Gastroesophageal sphincter (tissue), 4 donors: Measurements from ENCODE around the gene ITPKA. TPM values are rescaled to one million over a fixed set of nuclear protein-coding genes. Genes with fewer than 3 reads are reported as not detected.
A peak's percentile ranks its signal among the peaks of the same experiment; 100 is the strongest.

ENCODE experiments used
- ATAC-seq: fragments of 150-250 bp; one replicate; pipeline ENCODE4 v1.9.1; 2016; ENCODE audit warnings: mild to moderate bottlenecking, moderate library complexity
- H3K27ac ChIP-seq, 4 donors: fragments of 200-600 bp; sonication (generic) in 3 of 4; 1 replicate in 3 of 4; 2 replicates in 1 of 4; pipeline ENCODE4 v1.5.1; 2016 to 2019
- H3K27me3 ChIP-seq: fragments of 200-600 bp; sonication (generic); one replicate; pipeline ENCODE4 v1.5.1; 2019
- H3K36me3 ChIP-seq, 2 donors: fragments of 200-600 bp; sonication (generic); one replicate each; pipeline ENCODE4 v1.5.1; 2019; ENCODE audit warnings: control low read depth in 1 of 2
- H3K4me1 ChIP-seq, 3 donors: fragments of 200-600 bp; sonication (generic); 1 replicate in 2 of 3; 2 replicates in 1 of 3; pipeline ENCODE4 v1.5.1; 2016 to 2019; ENCODE audit warnings: control low read depth in 2 of 3
- H3K4me3 ChIP-seq, 2 donors: fragments of 200-600 bp; sonication (generic); one replicate each; pipeline ENCODE4 v1.5.1; 2019; ENCODE audit warnings: mild to moderate bottlenecking in 1 of 2, moderate library complexity in 1 of 2
- H3K9me3 ChIP-seq, 3 donors: fragments of 200-600 bp; sonication (generic); one replicate each; pipeline ENCODE4 v1.5.1; 2017 to 2019; ENCODE audit warnings: control low read depth in 2 of 3
- EP300 ChIP-seq: sonication (generic); formaldehyde crosslinking; IDR thresholded peaks from one replicate; pipeline ENCODE4 v1.6.1; 2017; ENCODE audit warnings: antibody characterized with exemption, mild to moderate bottlenecking
- POLR2A ChIP-seq, 2 donors: fragments of 450-650 bp; IDR thresholded peaks; one replicate each; pipeline ENCODE4 v1.6.1; 2017; ENCODE audit warnings: antibody characterized with exemption in 2 of 2, mild to moderate bottlenecking in 2 of 2, moderate library complexity in 1 of 2
- POLR2AphosphoS5 ChIP-seq: sonication (generic); formaldehyde crosslinking; IDR thresholded peaks from one replicate; pipeline ENCODE4 v1.6.1; 2017; ENCODE audit warnings: antibody characterized with exemption
- whole genome bisulfite sequencing, 2 donors: methylation state at CpG; one replicate each; pipeline ENCODE4 v1.1.5; 2018; ENCODE audit warnings: low coverage in 1 of 2; 5-methylcytosine and 5-hydroxymethylcytosine counted together
- total RNA-seq, 4 donors: library from RNA; depleted of rRNA; stranded (reverse); fragments of >200 nt; gene quantifications; one replicate each; pipeline ENCODE4 v1.1.0, GENCODE V29; 2016
- TF ChIP-seq, protein P1 (sequence below), 4 experiments: fragments of 200-600 bp in 2 of 4; fragments of 450-650 bp in 2 of 4; sonication (generic) in 1 of 4; IDR thresholded peaks; one replicate each; pipeline ENCODE4 v1.5.1; 2017 to 2019; ENCODE audit warnings: antibody characterized with exemption in 4 of 4, mild to moderate bottlenecking in 2 of 4, moderate library complexity in 2 of 4

Gene ITPKA
- total RNA-seq, 4 donors from 2014 or later: 0.85 to 1.2 (median 0.94) TPM; not detected in 1

DNA sequence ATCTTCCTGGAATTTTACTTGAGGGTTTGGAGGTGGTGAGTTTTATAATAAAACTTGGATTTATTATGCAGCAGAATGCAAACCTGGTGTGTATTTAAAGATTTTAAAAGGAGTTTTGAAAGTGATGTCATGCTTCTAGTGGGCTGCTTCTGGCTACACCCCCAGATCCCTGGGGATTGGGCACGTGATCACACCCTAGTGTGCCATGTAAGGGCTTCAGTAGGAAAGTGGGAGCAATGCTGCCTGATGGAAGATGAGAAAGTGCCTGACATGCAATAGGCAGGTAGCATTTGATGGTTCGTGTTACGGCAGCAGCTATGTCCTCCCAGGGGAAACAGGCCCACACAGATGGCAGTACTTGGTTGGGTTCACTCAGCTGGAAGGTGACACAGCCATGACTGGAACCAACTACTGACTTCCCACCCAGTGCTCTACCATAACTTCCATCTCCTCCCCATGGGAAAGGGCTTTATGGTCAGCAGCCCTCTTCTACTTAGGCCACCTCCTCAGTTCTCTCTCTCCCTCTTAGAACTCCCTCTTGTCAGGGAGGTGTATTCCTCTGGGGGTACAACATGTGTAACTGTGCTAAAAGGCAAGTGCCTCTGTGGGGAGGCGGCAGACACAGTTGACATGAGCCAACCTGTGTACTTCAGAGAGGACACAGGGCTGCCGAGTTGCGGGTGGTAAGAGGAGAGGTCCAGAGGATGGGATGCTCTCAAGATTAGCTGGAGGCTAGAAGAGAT lies 5.6 kb downstream of the ITPKA start:
- 90% methylated on average over 5 of the region's 6 CpGs; no CpG with 5 or more reads in 1 of the 2 donors for WGBS, 2 donors
- H3K4me3 ChIP-seq: no peak overlapping the region
- no peaks in the 10 kb centered on the region for H3K36me3 ChIP-seq
- H3K27me3 ChIP-seq: peaks cover 68% of the 10 kb centered on the region
- no peak for ATAC-seq
- TF ChIP-seq POLR2AphosphoS5: no peak
- TF ChIP-seq POLR2A (IDR thresholded peaks at IDR 0.05): no peak
- no peak for TF ChIP-seq EP300
- TF ChIP-seq, protein P1, sequence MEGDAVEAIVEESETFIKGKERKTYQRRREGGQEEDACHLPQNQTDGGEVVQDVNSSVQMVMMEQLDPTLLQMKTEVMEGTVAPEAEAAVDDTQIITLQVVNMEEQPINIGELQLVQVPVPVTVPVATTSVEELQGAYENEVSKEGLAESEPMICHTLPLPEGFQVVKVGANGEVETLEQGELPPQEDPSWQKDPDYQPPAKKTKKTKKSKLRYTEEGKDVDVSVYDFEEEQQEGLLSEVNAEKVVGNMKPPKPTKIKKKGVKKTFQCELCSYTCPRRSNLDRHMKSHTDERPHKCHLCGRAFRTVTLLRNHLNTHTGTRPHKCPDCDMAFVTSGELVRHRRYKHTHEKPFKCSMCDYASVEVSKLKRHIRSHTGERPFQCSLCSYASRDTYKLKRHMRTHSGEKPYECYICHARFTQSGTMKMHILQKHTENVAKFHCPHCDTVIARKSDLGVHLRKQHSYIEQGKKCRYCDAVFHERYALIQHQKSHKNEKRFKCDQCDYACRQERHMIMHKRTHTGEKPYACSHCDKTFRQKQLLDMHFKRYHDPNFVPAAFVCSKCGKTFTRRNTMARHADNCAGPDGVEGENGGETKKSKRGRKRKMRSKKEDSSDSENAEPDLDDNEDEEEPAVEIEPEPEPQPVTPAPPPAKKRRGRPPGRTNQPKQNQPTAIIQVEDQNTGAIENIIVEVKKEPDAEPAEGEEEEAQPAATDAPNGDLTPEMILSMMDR (IDR thresholded peaks at IDR 0.05): no peak
- no peak overlapping the region for H3K27ac ChIP-seq
- peaks cover 0 to 41% (median 29%) of the 10 kb centered on the region in 3 donors for H3K4me1 ChIP-seq
- H3K9me3 ChIP-seq: no peaks in the 10 kb centered on the region

DNA sequence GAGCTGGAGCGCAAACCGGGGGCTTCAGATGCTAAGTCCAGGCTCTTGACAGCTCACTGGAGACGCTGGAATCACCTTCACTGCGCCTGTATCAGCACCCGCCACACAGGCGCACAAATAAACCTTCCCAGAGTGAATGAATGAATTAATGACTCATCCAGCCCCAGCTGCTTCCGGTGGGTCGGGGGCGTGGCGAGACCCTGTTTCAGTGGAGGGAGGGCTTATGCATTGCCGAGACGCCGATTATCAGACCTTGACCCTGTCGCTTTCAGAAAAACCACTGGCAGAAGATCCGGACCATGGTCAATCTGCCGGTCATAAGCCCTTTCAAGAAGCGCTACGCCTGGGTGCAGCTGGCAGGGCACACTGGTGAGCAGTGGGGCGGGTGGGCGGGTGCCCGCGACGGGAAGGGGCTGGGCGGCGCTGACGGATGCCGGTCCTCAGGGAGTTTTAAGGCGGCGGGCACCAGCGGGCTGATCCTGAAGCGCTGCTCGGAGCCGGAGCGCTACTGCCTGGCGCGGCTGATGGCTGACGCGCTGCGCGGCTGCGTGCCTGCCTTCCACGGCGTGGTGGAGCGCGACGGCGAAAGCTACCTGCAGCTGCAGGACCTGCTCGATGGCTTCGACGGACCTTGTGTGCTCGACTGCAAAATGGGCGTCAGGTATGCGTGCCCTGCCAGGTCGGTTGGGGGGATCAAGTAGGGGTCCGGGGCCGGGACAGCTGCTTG lies 7.7 kb downstream of the ITPKA start:
- WGBS, 2 donors: 40 to 43% methylated on average over 4 to 6 of the region's 56 CpGs
- no peak for ATAC-seq

DNA sequence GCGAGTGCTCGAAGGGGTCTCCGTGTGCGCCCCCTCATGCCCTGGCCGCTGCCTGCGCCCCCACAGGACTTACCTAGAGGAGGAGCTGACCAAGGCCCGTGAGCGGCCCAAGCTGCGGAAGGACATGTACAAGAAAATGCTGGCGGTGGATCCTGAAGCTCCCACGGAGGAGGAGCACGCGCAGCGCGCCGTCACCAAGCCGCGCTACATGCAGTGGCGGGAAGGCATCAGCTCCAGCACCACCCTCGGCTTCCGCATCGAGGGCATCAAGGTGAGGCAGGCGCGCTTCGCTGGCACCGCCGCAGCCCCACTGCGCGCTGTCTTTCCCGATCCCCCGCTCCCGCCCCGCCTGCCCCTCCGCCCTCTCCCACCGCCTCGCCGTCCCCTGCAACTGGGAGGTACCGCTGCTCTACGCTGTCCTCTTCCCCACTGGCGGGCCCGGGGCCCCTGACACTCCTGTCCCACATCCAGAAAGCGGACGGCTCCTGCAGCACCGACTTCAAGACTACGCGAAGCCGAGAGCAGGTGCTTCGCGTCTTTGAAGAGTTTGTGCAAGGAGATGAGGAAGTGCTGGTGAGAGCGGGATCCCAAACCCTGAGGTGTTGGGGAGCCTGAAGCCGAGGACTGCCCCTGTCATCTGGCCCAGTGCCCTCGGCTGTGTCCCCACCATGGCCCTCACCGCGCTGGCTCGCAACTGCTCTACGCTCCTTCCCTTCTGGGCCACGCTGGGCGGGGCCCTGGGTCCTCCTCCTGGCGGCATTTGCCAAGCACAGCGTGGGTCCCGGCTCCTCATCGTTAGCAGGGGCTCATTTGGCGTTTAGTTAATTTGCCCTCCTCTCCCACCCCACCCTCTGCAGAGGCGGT lies 8.5 kb downstream of the ITPKA start:
- H3K27me3 ChIP-seq: peaks cover 77% of the 10 kb centered on the region

More for the DNA sequence above, 7.7 kb downstream of the ITPKA start:
- Histone ChIP-seq H3K4me1 (peaks cover 0 to 21% (median 19%) of the 10 kb centered on the region in 3 donors), H3K4me3 (peak overlapping the region in 1 of 2 donors; percentile 35), H3K9me3 (no peaks in the 10 kb centered on the region), H3K36me3 (no peaks in the 10 kb centered on the region), H3K27ac (no peak overlapping the region), H3K27me3 (peaks cover 77% of the 10 kb centered on the region)
- TF ChIP-seq EP300 (no peak), POLR2A (IDR thresholded peaks at IDR 0.05) (no peak), POLR2AphosphoS5 (no peak)
- TF ChIP-seq, protein P1 (IDR thresholded peaks at IDR 0.05): no peak

DNA sequence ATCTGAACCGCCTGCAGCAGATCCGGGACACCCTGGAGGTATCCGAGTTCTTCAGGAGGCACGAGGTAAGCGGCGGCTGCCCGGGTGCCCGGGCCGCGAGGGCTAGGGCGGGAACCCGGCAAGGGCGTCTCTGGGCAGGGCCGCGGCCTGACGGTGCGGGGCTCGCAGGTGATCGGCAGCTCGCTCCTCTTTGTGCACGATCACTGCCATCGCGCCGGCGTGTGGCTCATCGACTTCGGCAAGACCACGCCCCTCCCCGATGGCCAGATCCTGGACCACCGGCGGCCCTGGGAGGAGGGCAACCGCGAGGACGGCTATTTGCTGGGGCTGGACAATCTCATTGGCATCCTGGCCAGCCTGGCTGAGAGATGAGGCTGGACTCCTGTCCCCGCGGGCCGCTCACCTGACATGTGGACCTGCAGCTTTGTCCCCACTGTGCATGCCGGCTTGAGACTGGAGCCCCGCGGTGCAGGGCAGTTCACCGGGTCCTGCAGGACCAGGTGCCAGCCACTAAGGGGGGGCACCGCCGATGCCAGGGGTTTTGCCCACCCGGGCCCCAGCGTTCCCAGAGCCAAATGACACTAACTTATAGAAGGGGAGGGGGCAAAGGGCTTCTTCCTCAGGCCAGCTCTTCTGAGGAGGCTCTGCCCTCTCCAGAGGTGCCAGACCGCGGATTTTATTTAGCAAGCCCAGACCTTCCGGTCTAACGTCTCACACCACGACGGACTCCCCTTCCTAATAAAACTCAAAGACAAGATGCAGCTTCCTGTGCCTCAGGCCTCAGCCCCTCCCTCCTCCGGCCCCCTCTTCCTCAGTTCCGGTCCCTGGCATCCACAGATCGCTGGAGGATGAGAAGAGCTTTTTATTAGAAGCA lies 9.4 kb downstream of the ITPKA start:
- Histone ChIP-seq H3K9me3 (no peaks in the 10 kb centered on the region), H3K4me3 (peak overlapping the region in 1 of 2 donors; percentile 35), H3K36me3 (no peaks in the 10 kb centered on the region), H3K4me1 (peaks cover 0 to 21% (median 19%) of the 10 kb centered on the region in 3 donors), H3K27me3 (peaks cover 76% of the 10 kb centered on the region), H3K27ac (no peak overlapping the region)
- ATAC-seq: no peak
- no CpG with 5 or more reads among the region's 54 CpGs for WGBS, 2 donors
- TF ChIP-seq EP300 (no peak), POLR2A (IDR thresholded peaks at IDR 0.05) (no peak), POLR2AphosphoS5 (no peak)
- TF ChIP-seq, protein P1 (IDR thresholded peaks at IDR 0.05): no peak

More for the DNA sequence above, 8.5 kb downstream of the ITPKA start:
- Histone ChIP-seq H3K9me3 (no peaks in the 10 kb centered on the region), H3K27ac (no peak overlapping the region), H3K4me1 (peaks cover 0 to 21% (median 19%) of the 10 kb centered on the region in 3 donors), H3K4me3 (peak overlapping the region in 1 of 2 donors; percentile 35), H3K36me3 (no peaks in the 10 kb centered on the region)
- no CpG with 5 or more reads among the region's 64 CpGs for WGBS, 2 donors
- TF ChIP-seq EP300: no peak
- TF ChIP-seq POLR2A (IDR thresholded peaks at IDR 0.05): no peak
- no peak for TF ChIP-seq POLR2AphosphoS5
- TF ChIP-seq, protein P1 (IDR thresholded peaks at IDR 0.05): no peak
- ATAC-seq: peak; percentile 17
